ENCODE measurements around the gene MIOX. TPM values are rescaled to one million over a fixed set of nuclear protein-coding genes. Genes with fewer than 3 reads are reported as not detected.

MIOX gene
- total RNA-seq = not detected in 2 replicates

DNA sequence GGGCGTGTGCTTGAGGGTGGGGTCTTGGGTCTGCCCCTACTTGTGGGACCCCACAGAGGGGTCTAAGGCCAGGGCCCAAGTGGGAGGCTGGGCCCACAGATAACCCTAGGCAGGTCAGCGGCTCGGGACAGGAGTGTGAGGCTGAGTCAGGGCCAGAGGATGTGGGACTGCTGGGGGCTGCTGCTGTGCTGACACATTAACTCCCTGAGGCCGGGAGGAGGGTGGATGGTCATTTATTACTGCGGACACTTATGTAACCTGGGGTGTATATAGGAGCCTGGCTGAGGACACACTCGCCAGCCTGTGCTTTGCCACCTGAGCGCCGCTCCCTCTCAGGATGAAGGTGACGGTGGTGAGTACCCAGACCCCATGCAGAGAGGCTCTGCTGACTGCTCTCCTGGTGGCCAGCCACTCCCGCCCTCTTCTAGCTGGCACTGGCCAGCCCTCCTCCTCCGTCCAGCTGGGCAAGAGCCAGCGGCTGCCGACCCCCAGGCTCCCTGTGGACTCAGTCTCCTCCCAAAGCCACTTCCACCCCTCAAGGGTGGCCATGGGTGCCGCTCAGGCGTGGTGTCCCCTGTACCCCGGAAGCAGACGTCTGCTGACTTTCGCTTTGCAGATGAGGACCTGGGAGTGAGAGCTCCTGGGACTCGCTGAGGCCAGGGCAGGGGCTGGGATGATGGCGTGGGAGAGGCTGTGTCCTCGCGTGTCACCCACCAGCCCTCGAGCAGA is at the start of gene MIOX:
MIOX (plus strand) TSS at position 299 of the 729 bp plus-strand sequence; CDS start at position 338, 39 bp downstream.

DNA sequence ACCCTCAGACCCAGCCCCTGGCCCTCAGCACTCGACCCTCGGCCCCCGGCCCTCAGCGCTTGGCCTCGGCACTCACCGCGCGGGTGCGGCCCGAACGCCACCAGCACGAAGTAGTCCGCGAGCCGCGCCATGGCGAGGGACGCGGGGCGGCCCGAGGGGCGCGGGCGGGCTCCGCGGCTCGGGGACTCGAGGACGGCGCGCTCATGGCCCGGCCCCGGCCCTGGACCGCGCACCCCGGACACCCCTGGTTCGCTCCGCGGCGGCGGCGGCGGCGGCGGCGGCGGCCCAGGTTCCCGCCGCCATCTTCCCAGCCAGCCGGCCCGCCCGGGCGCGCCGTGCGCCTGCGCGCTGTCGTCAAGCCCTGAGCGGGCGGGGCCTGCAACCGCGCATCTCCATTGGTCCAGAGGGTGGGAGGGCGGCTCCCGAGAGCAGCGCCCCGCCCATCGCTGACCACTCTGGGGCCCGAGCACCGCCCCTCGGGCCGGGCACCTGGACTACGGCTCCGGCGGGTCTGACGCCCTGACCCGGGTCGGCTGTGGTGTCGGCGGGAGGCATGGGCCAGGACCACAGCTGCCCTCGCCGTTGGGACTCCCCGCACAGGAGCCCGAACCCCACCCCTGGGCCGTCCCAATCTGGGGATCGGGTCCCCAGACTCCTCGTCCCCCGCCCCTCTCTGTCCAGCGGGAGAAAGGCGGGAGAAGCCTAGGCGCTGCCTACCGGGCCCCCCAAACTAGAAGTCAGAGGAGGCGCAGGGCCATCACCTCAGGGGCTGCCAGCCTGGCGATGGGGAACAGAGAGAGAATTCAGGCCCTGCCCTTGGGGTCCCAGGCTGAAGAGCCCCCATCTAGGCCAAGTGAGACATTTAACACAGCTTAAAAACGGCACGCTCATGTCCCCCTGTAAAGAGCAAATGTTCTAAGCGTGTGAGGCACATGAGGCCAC is 11.7 kb upstream of the MIOX start, which contains the start of gene SBF1:
SBF1 (minus strand) TSS at position 326 of the 942 bp plus-strand sequence; CDS start at position 131, 195 bp downstream.

DNA sequence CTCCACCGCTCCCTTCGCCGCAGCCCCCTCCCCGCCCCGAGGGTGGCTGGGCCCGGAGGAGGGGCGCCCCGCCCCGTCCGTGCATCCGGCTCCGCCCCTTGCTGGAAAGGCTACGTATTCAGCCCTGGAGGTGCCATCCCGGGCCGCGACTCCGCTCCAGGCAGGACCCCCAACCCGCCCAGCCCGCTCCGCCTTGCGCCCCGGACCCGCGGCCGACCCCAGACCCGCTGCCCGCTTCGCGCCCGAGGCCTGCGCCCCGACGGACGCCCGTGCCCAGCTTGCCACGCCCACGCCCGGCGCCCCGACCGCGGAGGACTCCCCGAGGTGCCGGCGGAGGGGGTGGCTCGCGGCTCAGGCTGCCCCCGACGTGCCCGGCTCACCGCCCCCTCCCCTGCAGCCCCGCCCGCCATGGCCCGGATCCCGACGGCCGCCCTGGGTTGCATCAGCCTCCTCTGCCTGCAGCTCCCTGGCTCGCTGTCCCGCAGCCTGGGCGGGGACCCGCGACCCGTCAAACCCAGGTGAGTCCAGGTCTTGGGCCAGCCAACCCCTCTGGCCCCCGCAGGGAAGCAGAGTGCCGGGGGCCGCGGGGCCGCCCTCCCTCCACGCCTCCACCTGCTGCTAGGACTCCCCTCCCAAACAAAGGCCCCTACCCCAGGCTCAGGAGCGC is 5.1 kb upstream of the MIOX start, which contains the start of gene ADM2:
ADM2 (plus strand) TSS at position 104 of the 667 bp plus-strand sequence; CDS start at position 409, 305 bp downstream.

DNA sequence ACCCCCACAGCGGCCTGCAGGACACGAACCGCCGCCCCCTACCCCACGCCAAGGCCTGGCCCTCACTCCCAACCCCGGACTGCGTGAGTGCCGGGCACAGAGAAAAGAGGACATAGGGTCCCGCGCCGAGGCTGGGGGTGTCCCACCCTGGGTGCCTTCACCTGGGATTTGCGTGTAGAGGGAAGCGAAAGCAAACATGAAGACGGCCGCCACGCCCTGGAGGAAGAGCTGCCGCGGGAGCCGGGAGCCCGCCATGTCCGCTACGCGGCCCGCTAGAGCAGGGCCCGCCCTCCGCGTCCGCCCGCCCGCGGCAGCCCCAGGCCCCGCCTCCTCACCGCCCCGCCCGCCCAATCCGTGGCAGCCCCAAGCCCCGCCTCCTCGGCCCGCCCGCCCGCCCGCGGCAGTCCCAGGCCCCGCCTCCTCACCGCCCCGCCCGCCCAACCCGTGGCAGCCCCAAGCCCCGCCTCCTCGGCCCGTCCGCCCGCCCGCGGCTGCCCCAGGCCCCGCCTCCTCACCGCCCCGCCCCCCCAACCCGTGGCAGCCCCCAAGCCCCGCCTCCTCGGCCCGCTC is 20.8 kb downstream of the MIOX start, which contains the start of gene LMF2:
LMF2 (minus strand) TSS at position 282 of the 570 bp plus-strand sequence; CDS start at position 255, 27 bp downstream.

DNA sequence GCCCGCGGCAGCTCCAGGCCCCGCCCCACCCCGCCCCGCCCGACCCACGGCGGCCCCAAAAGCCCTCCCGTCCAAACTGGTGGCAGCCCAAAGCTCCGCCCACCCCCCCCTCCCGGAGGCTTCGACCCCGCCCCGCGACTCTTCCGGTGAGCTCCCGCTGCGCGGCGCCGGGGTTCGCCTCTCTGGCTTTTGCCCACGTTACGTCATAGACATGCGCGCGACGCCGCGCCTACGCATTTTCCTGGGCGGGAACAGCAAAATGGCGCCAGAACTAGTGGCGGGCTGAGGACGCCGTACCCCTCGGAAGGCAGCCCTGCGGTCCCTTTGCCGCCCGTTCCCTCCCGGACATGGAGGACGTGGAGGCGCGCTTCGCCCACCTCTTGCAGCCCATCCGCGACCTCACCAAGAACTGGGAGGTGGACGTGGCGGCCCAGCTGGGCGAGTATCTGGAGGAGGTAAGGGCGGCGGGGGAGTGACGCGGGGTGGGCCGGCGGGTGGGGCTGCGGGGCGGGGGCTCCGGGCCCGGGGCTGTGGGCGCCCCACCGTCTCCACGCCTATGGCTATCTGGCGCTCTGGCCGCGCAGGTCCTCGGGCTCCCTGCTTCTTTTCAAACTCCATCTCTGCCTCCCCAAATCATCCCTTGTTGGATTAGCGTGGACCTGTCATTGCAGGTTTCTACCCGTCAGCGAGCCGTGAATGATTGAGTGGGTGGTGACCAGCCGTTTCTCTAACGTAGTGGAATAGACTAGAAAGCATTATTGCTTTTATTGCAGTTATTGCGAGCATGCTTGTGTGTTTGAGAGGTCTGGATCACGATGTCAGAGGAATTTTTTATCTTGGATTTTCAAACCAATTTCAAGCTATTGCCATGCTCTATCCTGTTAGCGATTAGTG is 21.6 kb downstream of the MIOX start, which contains the start of gene NCAPH2:
NCAPH2 (plus strand) TSS at position 234 of the 894 bp plus-strand sequence; CDS start at position 348, 114 bp downstream.

DNA sequence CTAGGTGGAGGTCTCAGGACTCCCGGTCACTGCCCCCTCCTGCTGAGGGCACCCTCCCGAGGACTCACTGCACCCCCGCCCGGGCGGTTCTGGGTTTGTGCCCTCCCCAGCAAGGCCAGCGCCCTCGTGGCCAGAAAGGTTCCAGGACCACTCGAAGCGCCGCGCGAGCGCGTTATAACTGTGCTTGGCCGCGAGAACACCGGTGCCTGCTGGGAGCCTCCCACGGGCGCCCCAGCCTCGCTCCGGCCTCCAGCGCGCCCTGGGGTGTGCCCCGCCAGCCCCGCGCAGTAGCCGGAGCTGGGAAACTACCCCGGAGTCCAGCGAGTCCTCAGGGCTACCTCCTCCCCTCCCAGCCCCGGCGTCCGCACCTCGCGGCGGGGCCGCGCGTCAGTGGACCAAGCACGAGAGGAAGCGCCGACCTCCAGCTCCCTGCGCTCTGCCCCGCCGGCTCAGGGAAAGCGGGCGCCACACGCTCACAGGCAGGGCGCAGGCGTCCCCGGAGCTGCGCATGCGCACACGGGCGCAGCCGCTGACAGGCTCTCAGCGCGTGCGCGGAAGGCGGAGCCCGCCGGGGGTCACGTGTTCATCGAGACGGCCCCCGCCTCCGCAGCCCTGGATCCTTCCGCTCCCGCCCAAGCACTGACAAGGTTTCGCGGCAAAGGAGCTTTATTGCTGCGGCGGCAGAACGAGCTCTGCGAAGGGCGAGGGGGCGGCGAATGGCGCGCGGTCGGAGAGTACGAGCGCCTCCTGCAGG is 38.6 kb downstream of the MIOX start, which contains the start of gene SCO2:
SCO2 (minus strand) TSS at position 495 of the 754 bp plus-strand sequence. CDS start 1,187 bp downstream, outside the sequence.

DNA sequence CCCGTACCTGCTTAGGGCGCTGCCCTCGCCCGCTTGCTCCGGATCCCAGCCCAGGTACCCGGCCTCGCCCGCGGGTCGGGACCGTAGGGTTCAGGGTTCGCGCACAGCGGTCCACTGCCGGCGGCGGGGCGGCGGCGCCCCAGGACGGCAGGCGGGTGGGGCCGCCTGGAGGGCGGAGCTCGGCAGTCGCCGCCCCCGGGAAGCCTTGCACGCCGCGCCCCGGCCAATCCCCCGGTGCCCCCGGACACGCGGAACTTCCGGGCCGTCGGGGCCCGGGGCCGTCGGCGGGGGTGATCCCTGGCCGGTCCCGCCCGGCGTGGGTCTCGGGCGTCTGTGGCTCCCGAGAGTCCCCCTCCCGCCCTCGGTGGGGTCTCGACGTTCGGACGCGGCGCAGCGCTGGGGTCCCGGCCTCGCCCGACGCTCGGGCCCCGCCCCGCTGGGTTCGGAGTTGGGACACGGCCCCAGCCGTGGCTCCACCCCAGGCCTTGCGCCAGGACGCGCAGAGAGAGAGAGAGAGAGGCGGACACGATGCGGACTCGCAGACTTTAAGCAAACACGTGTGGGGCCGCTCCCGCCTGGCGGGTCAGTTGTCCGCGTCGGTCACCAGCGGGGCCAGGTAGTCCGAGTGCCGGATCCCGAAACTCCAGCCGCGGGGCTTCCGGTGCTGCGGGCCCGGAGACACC is 43.4 kb downstream of the MIOX start, which contains the start of gene TYMP:
TYMP (minus strand) TSS at position 116 of the 683 bp plus-strand sequence. CDS start 303 bp downstream, outside the sequence.

Other genes with a start within 250 kb of the MIOX start
- 25.6 and 27.3 TPM in 2 replicates for gene TUBGCP6, start 241.8 kb upstream of the MIOX start, total RNA-seq
- gene HDAC10, start 235.6 kb upstream of the MIOX start, total RNA-seq = 19.0 and 19.1 TPM in 2 replicates
- gene MAPK12, start 225.2 kb upstream of the MIOX start, total RNA-seq = 37.4 and 43.9 TPM in 2 replicates
- 12.6 and 14.4 TPM in 2 replicates for gene MAPK11, start 216.5 kb upstream of the MIOX start, total RNA-seq
- 84.8 and 155 TPM in 2 replicates for gene PLXNB2, start 179.2 kb upstream of the MIOX start, total RNA-seq
- gene DENND6B, start 159.8 kb upstream of the MIOX start, total RNA-seq = 0.81 and 4.5 TPM in 2 replicates
- gene PPP6R2, start 143.5 kb upstream of the MIOX start, total RNA-seq = 47.3 and 51.6 TPM in 2 replicates
- gene SBF1, start 11.8 kb upstream of the MIOX start, total RNA-seq = 48.1 and 49.5 TPM in 2 replicates
- 10.2 and 10.8 TPM in 2 replicates for gene ADM2, start 5.3 kb upstream of the MIOX start, total RNA-seq
- gene LMF2, start 20.8 kb downstream of the MIOX start, total RNA-seq = 92.3 and 98.9 TPM in 2 replicates
- 20.0 and 24.9 TPM in 2 replicates for gene NCAPH2, start 21.4 kb downstream of the MIOX start, total RNA-seq
- gene SCO2, start 38.7 kb downstream of the MIOX start, total RNA-seq = 0.81 and 1.6 TPM in 2 replicates
- 48.4 and 51.1 TPM in 2 replicates for gene TYMP, start 43.2 kb downstream of the MIOX start, total RNA-seq
- gene KLHDC7B, start 59.0 kb downstream of the MIOX start, total RNA-seq = not detected in 2 replicates
- not detected in 2 replicates for gene SYCE3, start 76.1 kb downstream of the MIOX start, total RNA-seq
- gene CPT1B, start 91.6 kb downstream of the MIOX start, total RNA-seq = 1.8 TPM in 1 of 2 replicates, not detected in the other
- 19.1 and 22.9 TPM in 2 replicates for gene CHKB, start 96.0 kb downstream of the MIOX start, total RNA-seq
- gene MAPK8IP2, start 113.9 kb downstream of the MIOX start, total RNA-seq = 1.3 and 2.0 TPM in 2 replicates
- gene ARSA, start 141.3 kb downstream of the MIOX start, total RNA-seq = 73.8 and 77.8 TPM in 2 replicates
- gene SHANK3, start 186.0 kb downstream of the MIOX start, total RNA-seq = 1.4 and 2.4 TPM in 2 replicates

Measured in cardiac atrium fibroblast (primary cell).